Panc1 (cell line): ENCODE data around the gene CFAP97. TPM values are rescaled to one million over a fixed set of nuclear protein-coding genes. Genes with fewer than 3 reads are reported as not detected.

Source experiments
- ATAC-seq: fragments of 200-7000 bp; cut with Tn5 transposase; 2 replicates; pipeline ENCODE4 v1.9.1; 2020; ENCODE audit warnings: mild to moderate bottlenecking, moderate library complexity
- BruUV-seq: library from RNA; stranded (reverse); fragments of 400-500 nt; replicated peaks from 2 replicates; lab custom pipeline; 2021; lab: Mats Ljungman, UMichigan
- CTCF ChIA-PET: fragments of 300-600 bp; sonication (Branson Sonifier 250); formaldehyde crosslinking; loops from one replicate; lab custom pipeline; 2022; ENCODE audit warnings: antibody characterized with exemption; lab: Charles Lee
- POLR2A ChIA-PET: fragments of 300-600 bp; sonication (Branson Sonifier 250); formaldehyde crosslinking; loops from one replicate; lab custom pipeline; 2022; ENCODE audit warnings: antibody characterized with exemption; lab: Charles Lee
- DNase-seq: peaks from one replicate; pipeline ENCODE4 v3.0.0-alpha.2; 2010; ENCODE audit warnings: low read depth, low spot score
- H3K27ac ChIP-seq: 2 replicates; pipeline ENCODE4 v1.5.1; 2011; ENCODE audit warnings: mild to moderate bottlenecking, low read length, inconsistent platforms
- H3K27me3 ChIP-seq: fragments of 200-500 bp; sonication (Bioruptor generic); 2 replicates; pipeline ENCODE4 v1.6.0; 2014; ENCODE audit warnings: low read length, inconsistent platforms; ENCODE audit not compliant: control insufficient read depth, insufficient read depth
- H3K36me3 ChIP-seq: fragments of 200-500 bp; sonication (Bioruptor generic); 2 replicates; pipeline ENCODE4 v1.5.1; 2014; ENCODE audit warnings: inconsistent platforms, mild to moderate bottlenecking, low read length, moderate library complexity; ENCODE audit not compliant: control insufficient read depth, insufficient read depth
- H3K4me1 ChIP-seq: 2 replicates; pipeline ENCODE4 v1.5.1; 2011; ENCODE audit warnings: inconsistent platforms, mild to moderate bottlenecking, low read length, moderate library complexity; ENCODE audit not compliant: control insufficient read depth, insufficient read depth
- H3K4me3 ChIP-seq, 2 experiments: 2 replicates each; pipeline ENCODE4 v1.5.1; 2011 to 2012; ENCODE audit warnings: low read depth in 2 of 2, low read length in 2 of 2, mild to moderate bottlenecking in 2 of 2, inconsistent platforms in 1 of 2, moderate library complexity in 1 of 2
- H3K9me3 ChIP-seq: fragments of 200-500 bp; sonication (Bioruptor generic); 2 replicates; pipeline ENCODE4 v1.5.1; 2014; ENCODE audit warnings: low read depth, mild to moderate bottlenecking, inconsistent platforms, low read length, moderate library complexity; ENCODE audit not compliant: control insufficient read depth, insufficient read depth
- CTCF ChIP-seq: fragments of 450-650 bp; IDR thresholded peaks from 2 replicates; pipeline ENCODE4 v1.5.1; 2017; ENCODE audit warnings: mild to moderate bottlenecking
- POLR2AphosphoS5 ChIP-seq: IDR thresholded peaks from 2 replicates; pipeline ENCODE4 v1.6.1; 2012; ENCODE audit warnings: mild to moderate bottlenecking, low read depth, low read length, moderate library complexity
- REST ChIP-seq, 2 experiments: IDR thresholded peaks; 2 replicates each; pipeline ENCODE4 v1.6.1; 2011 to 2012; ENCODE audit warnings: low read depth in 2 of 2, control low read depth in 1 of 2, low read length in 1 of 2, mild to moderate bottlenecking in 1 of 2, moderate library complexity in 1 of 2; ENCODE audit not compliant: insufficient read depth in 1 of 2
- SIN3A ChIP-seq: IDR thresholded peaks from 2 replicates; pipeline ENCODE4 v1.6.1; 2012; ENCODE audit warnings: low read depth, mild to moderate bottlenecking, low read length, moderate library complexity, borderline replicate concordance; ENCODE audit not compliant: insufficient read depth
- TCF7L2 ChIP-seq: IDR thresholded peaks from 2 replicates; pipeline ENCODE4 v1.6.1; 2011; ENCODE audit warnings: mild to moderate bottlenecking, low read depth, low read length, inconsistent platforms
- in situ Hi-C: cut with HindIII; loops from 2 replicates; pipeline ENCODE4 v1.10.0; 2016; ENCODE audit warnings: low sequenced_read_pairs, low pct_unique_long_range_greater_than_20kb
- intact Hi-C: fragments of 100-400 bp; cut with micrococcal nuclease; formaldehyde crosslinking; loops from one replicate; pipeline ENCODE4 v1.10.0; 2022; ENCODE audit not compliant: unreplicated experiment
- total RNA-seq: library from RNA; stranded (reverse); gene quantifications from one replicate; pipeline ENCODE4 v1.2.1, GENCODE V29; 2021; ENCODE audit not compliant: unreplicated experiment

CFAP97 gene
- total RNA-seq, 1 experiment from 2014 or later: 39.0 TPM

GRCh38 chr4:185217408-185217975 is 13.7 kb upstream of the CFAP97 start:
- POLR2A ChIA-PET: no interaction called here
- no peak for ATAC-seq
- Histone ChIP-seq H3K4me3 (no peak overlapping the region), H3K36me3 (no peaks in the 10 kb centered on the region), H3K9me3 (no peaks in the 10 kb centered on the region), H3K27ac (no peak overlapping the region), H3K4me1 (no peaks in the 10 kb centered on the region), H3K27me3 (no peaks in the 10 kb centered on the region)
- TF ChIP-seq POLR2AphosphoS5 (no peak), SIN3A (no peak), TCF7L2 (no peak), CTCF (no peak), REST (IDR thresholded peaks at IDR 0.05; ENCODE audit: insufficient read depth in 1 of 2, low read depth in 2 of 2, low read length in 1 of 2) (no peak)
- BruUV-seq: no TSS peak
- in situ Hi-C loops: no loop called here
- CTCF ChIA-PET: no interaction called here
- DNase-seq: no peak
- intact Hi-C loops: no loop called here

- no peak overlapping the region for H3K27ac ChIP-seq
- H3K27me3 ChIP-seq: no peaks in the 10 kb centered on the region
- POLR2A ChIA-PET: no interaction called here
- no TSS peak for BruUV-seq
- intact Hi-C loops: no loop called here
- peaks cover 4% of the 10 kb centered on the region; the same call in 1 of the 2 replicates for H3K36me3 ChIP-seq
- CTCF ChIA-PET: no interaction called here
- in situ Hi-C loops: no loop called here
- TF ChIP-seq POLR2AphosphoS5: no peak
- TF ChIP-seq SIN3A: no peak
- TF ChIP-seq CTCF: no peak
- no peak for TF ChIP-seq REST (IDR thresholded peaks at IDR 0.05; ENCODE audit: insufficient read depth in 1 of 2, low read depth in 2 of 2, low read length in 1 of 2)
- no peak for TF ChIP-seq TCF7L2
- no peak overlapping the region for H3K4me3 ChIP-seq
- no peaks in the 10 kb centered on the region for H3K9me3 ChIP-seq
- H3K4me1 ChIP-seq: peaks cover 4% of the 10 kb centered on the region
- DNase-seq (no peak), ATAC-seq (no peak)
Observed at GRCh38 chr4:185215261-185215660, 11.5 kb upstream of the CFAP97 start.
